Right renal cortex interstitium (tissue), 3 donors: Measurements from ENCODE around the gene TMEM25. TPM values are rescaled to one million over a fixed set of nuclear protein-coding genes. Genes with fewer than 3 reads are reported as not detected.
"Not testable (repeated sequence)": the region's sequence is repeated elsewhere in the genome, so short reads cannot be mapped to it uniquely, and the experiment has no call there.

Source experiments
- DNase-seq, 3 donors: peaks; one replicate each; pipeline ENCODE4 v3.0.0-alpha.2; 2013; ENCODE audit warnings: low read depth in 3 of 3, low spot score in 2 of 3
- polyA plus RNA-seq, 3 donors: library from polyadenylated mRNA; unstranded; fragments of 120-200 nt; gene quantifications; one replicate each; pipeline ENCODE4 v1.2.1, GENCODE V29; 2013; ENCODE audit not compliant: insufficient read length in 3 of 3

Gene TMEM25
- 10 to 100 TPM; 24.4 to 26.2 (median 25.7) TPM for polyA plus RNA-seq

GRCh38 chr11:118530683-118531596 is at the start of gene TMEM25:
TSS of gene TMEM25 (plus strand) at chr11:118531192. CDS start at chr11:118531802, 610 bp downstream.
- peak in 1 of 3 donors; percentile 40 for DNase-seq

GRCh38 chr11:118481238-118481637 is 49.8 kb upstream of the TMEM25 start:
- DNase-seq, result not testable (repeated sequence)

GRCh38 chr11:118484405-118484804 is 46.6 kb upstream of the TMEM25 start:
- DNase-seq, result no peak

GRCh38 chr11:118485273-118485672 is 45.7 kb upstream of the TMEM25 start:
- no peak for DNase-seq

GRCh38 chr11:118488480-118489109 is 42.4 kb upstream of the TMEM25 start:
- peak; percentile 53 to 65 (median 59) for DNase-seq

- DNase-seq, result no peak
Measured at GRCh38 chr11:118491041-118491440, 40.0 kb upstream of the TMEM25 start.

- DNase-seq, result no peak
Measured at GRCh38 chr11:118497831-118498230, 33.2 kb upstream of the TMEM25 start.

GRCh38 chr11:118503216-118503615 is 27.8 kb upstream of the TMEM25 start:
- DNase-seq, result no peak

- DNase-seq, result no peak
Measured at GRCh38 chr11:118511601-118512000, 19.4 kb upstream of the TMEM25 start.

- DNase-seq, result no peak
Measured at GRCh38 chr11:118514103-118514502, 16.9 kb upstream of the TMEM25 start.

GRCh38 chr11:118519549-118519948 is 11.4 kb upstream of the TMEM25 start:
- no peak for DNase-seq

GRCh38 chr11:118521892-118522311 is 9.1 kb upstream of the TMEM25 start:
- no peak for DNase-seq

GRCh38 chr11:118522571-118523072 is 8.4 kb upstream of the TMEM25 start:
- DNase-seq, result peak in 1 of 3 donors; percentile 3

GRCh38 chr11:118524356-118524755 is 6.6 kb upstream of the TMEM25 start:
- DNase-seq, result no peak

GRCh38 chr11:118524757-118525470 is 6.1 kb upstream of the TMEM25 start:
- no peak for DNase-seq

GRCh38 chr11:118526688-118527087 is 4.3 kb upstream of the TMEM25 start:
- DNase-seq, result no peak

GRCh38 chr11:118527109-118527508 is 3.9 kb upstream of the TMEM25 start, which contains the start of gene TTC36:
TSS of gene TTC36 (plus strand) at chr11:118527474. CDS start at chr11:118527495, 21 bp downstream.
- no peak for DNase-seq

- no peak for DNase-seq
Measured at GRCh38 chr11:118528511-118528910, 2.5 kb upstream of the TMEM25 start.

GRCh38 chr11:118529584-118530175 is 1.3 kb upstream of the TMEM25 start:
- DNase-seq, result no peak

- peak in 1 of 3 donors; percentile 4 for DNase-seq
Measured at GRCh38 chr11:118530180-118530682, 761 bp upstream of the TMEM25 start.
